Measurements from ENCODE around the gene DHRS3. TPM values are rescaled to one million over a fixed set of nuclear protein-coding genes. Genes with fewer than 3 reads are reported as not detected.
"Not testable (repeated sequence)": the region's sequence is repeated elsewhere in the genome, so short reads cannot be mapped to it uniquely, and the experiment has no call there.

The DHRS3 gene
- total and polyA plus RNA-seq, 2 experiments from 2014 or later, result 12.5 to 15.3 TPM

GRCh38 chr1:12568009-12568767, 49.8 kb downstream of the DHRS3 start:
- no peaks in the 10 kb centered on the region for H3K9me3 ChIP-seq (ENCODE audit: low read depth)
- H3K27ac ChIP-seq, result no peak overlapping the region
- H3K27me3 ChIP-seq, result no peaks in the 10 kb centered on the region
- no peaks in the 10 kb centered on the region for H3K36me3 ChIP-seq
- H3K4me3 ChIP-seq, result no peak overlapping the region
- TF ChIP-seq, protein P1, sequence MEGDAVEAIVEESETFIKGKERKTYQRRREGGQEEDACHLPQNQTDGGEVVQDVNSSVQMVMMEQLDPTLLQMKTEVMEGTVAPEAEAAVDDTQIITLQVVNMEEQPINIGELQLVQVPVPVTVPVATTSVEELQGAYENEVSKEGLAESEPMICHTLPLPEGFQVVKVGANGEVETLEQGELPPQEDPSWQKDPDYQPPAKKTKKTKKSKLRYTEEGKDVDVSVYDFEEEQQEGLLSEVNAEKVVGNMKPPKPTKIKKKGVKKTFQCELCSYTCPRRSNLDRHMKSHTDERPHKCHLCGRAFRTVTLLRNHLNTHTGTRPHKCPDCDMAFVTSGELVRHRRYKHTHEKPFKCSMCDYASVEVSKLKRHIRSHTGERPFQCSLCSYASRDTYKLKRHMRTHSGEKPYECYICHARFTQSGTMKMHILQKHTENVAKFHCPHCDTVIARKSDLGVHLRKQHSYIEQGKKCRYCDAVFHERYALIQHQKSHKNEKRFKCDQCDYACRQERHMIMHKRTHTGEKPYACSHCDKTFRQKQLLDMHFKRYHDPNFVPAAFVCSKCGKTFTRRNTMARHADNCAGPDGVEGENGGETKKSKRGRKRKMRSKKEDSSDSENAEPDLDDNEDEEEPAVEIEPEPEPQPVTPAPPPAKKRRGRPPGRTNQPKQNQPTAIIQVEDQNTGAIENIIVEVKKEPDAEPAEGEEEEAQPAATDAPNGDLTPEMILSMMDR (IDR thresholded peaks at IDR 0.05; ENCODE audit: low read depth, low read length), result no peak
- DNase-seq (ENCODE audit: low read depth in 1 of 2, low spot score in 1 of 2), result no peak
- H3K4me1 ChIP-seq (ENCODE audit: low read depth), result no peaks in the 10 kb centered on the region

- TF ChIP-seq, protein P1 (IDR thresholded peaks at IDR 0.05; ENCODE audit: low read depth, low read length), result no peak
- no peaks in the 10 kb centered on the region for H3K36me3 ChIP-seq
- H3K4me1 ChIP-seq (ENCODE audit: low read depth), result no peaks in the 10 kb centered on the region
- no peaks in the 10 kb centered on the region for H3K27me3 ChIP-seq
- no peak for DNase-seq (ENCODE audit: low read depth in 1 of 2, low spot score in 1 of 2)
- no peak overlapping the region for H3K27ac ChIP-seq
- H3K9me3 ChIP-seq (ENCODE audit: low read depth), result no peaks in the 10 kb centered on the region
- no peak overlapping the region for H3K4me3 ChIP-seq
Observed at GRCh38 chr1:12567288-12567819, 50.7 kb downstream of the DHRS3 start.

GRCh38 chr1:12566484-12567287, 51.3 kb downstream of the DHRS3 start:
- H3K36me3 ChIP-seq, result no peaks in the 10 kb centered on the region
- H3K4me3 ChIP-seq, result no peak overlapping the region
- no peaks in the 10 kb centered on the region for H3K27me3 ChIP-seq
- DNase-seq (ENCODE audit: low read depth in 1 of 2, low spot score in 1 of 2), result no peak
- TF ChIP-seq, protein P1 (IDR thresholded peaks at IDR 0.05; ENCODE audit: low read depth, low read length), result no peak
- no peaks in the 10 kb centered on the region for H3K4me1 ChIP-seq (ENCODE audit: low read depth)
- no peaks in the 10 kb centered on the region for H3K9me3 ChIP-seq (ENCODE audit: low read depth)
- no peak overlapping the region for H3K27ac ChIP-seq

- peak in 1 of 2 donors; percentile 36 for DNase-seq (ENCODE audit: low read depth in 1 of 2, low spot score in 1 of 2)
- Histone ChIP-seq H3K9me3 (ENCODE audit: low read depth) (no peaks in the 10 kb centered on the region), H3K4me1 (ENCODE audit: low read depth) (no peaks in the 10 kb centered on the region), H3K4me3 (no peak overlapping the region), H3K27me3 (no peaks in the 10 kb centered on the region), H3K36me3 (no peaks in the 10 kb centered on the region), H3K27ac (no peak overlapping the region)
- TF ChIP-seq, protein P1 (IDR thresholded peaks at IDR 0.05; ENCODE audit: low read depth, low read length), result no peak
Observed at GRCh38 chr1:12565966-12566352, 52.1 kb downstream of the DHRS3 start.

- Histone ChIP-seq H3K4me1 (ENCODE audit: low read depth) (no peaks in the 10 kb centered on the region), H3K27me3 (no peaks in the 10 kb centered on the region), H3K36me3 (no peaks in the 10 kb centered on the region), H3K27ac (no peak overlapping the region), H3K9me3 (ENCODE audit: low read depth) (no peaks in the 10 kb centered on the region), H3K4me3 (no peak overlapping the region)
- TF ChIP-seq, protein P1 (IDR thresholded peaks at IDR 0.05; ENCODE audit: low read depth, low read length), result no peak
- peak in 1 of 2 donors; percentile 52 for DNase-seq (ENCODE audit: low read depth in 1 of 2, low spot score in 1 of 2)
Observed at GRCh38 chr1:12565094-12565965, 52.7 kb downstream of the DHRS3 start.

- not testable (repeated sequence) for H3K27ac ChIP-seq; H3K9me3 ChIP-seq (ENCODE audit: low read depth); H3K27me3 ChIP-seq; H3K36me3 ChIP-seq; H3K4me1 ChIP-seq (ENCODE audit: low read depth); DNase-seq (ENCODE audit: low read depth in 1 of 2, low spot score in 1 of 2); H3K4me3 ChIP-seq
Observed at GRCh38 chr1:12564251-12564650, 53.8 kb downstream of the DHRS3 start.
